ENCODE measurements around the gene SIGLECL1. TPM values are rescaled to one million over a fixed set of nuclear protein-coding genes. Genes with fewer than 3 reads are reported as not detected.

SIGLECL1 gene
- total and polyA plus RNA-seq, 9 of the 15 experiments (the other 6 are each of a cell fraction or from before 2014, with no cell fraction given), result not detected

DNA sequence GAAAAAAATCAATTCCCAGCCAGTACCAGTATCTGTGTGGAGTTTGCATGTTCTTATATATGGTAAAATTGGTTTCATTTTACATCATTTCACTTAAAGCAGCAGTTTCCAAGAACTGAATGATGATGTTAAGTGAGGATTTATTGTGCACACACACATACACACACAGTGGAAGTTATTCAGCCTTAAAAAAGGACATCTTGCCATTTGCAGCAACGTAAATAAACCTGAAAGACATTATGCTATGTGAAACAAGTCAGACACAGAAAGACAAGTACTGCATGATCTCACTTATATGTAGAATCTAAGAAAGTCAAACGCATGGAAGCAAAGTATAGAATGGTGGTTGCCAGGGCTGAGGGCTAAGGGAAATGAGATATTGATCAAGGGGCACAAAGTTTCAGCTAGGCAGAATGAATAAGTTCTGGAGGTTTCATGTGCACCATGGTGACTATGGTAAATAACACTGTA is 5.3 kb downstream of the SIGLECL1 start (continued):
- TF ChIP-seq, protein P1, sequence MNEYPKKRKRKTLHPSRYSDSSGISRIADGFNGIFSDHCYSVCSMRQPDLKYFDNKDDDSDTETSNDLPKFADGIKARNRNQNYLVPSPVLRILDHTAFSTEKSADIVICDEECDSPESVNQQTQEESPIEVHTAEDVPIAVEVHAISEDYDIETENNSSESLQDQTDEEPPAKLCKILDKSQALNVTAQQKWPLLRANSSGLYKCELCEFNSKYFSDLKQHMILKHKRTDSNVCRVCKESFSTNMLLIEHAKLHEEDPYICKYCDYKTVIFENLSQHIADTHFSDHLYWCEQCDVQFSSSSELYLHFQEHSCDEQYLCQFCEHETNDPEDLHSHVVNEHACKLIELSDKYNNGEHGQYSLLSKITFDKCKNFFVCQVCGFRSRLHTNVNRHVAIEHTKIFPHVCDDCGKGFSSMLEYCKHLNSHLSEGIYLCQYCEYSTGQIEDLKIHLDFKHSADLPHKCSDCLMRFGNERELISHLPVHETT (CRISPR knock-in tag; conservative IDR thresholded peaks at IDR 0.05 in 1 of 2, IDR thresholded peaks at IDR 0.05 in 1 of 2), result no peak
- TF ChIP-seq, protein P2, sequence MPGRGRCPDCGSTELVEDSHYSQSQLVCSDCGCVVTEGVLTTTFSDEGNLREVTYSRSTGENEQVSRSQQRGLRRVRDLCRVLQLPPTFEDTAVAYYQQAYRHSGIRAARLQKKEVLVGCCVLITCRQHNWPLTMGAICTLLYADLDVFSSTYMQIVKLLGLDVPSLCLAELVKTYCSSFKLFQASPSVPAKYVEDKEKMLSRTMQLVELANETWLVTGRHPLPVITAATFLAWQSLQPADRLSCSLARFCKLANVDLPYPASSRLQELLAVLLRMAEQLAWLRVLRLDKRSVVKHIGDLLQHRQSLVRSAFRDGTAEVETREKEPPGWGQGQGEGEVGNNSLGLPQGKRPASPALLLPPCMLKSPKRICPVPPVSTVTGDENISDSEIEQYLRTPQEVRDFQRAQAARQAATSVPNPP (IDR thresholded peaks at IDR 0.05; ENCODE audit: borderline replicate concordance, insufficient read depth, insufficient read length), result no peak
- TF ChIP-seq NCOA1 (IDR thresholded peaks at IDR 0.05; ENCODE audit: low read depth), result no peak
- TF ChIP-seq ZNF778 (CRISPR knock-in tag; IDR thresholded peaks at IDR 0.05), result no peak
- TF ChIP-seq SMAD3 (CRISPR knock-in tag; conservative IDR thresholded peaks at IDR 0.05), result no peak
- no peak for TF ChIP-seq FOXA1 (IDR thresholded peaks at IDR 0.05; ENCODE audit: borderline replicate concordance)
- TF ChIP-seq CBFA2T2 (conservative IDR thresholded peaks at IDR 0.05), result no peak
- no peak for TF ChIP-seq SPI1 (IDR thresholded peaks at IDR 0.05; ENCODE audit: borderline replicate concordance, low read depth, low read length)
- TF ChIP-seq TGIF2 (CRISPR knock-in tag; IDR thresholded peaks at IDR 0.05), result no peak
